Middle frontal gyrus (tissue), 1 donor: Measurements from ENCODE around the gene CCDC187.

Source experiments
- DNase-seq: peaks from one replicate; pipeline ENCODE4 v3.0.0-alpha.2; 2015; ENCODE audit warnings: low spot score; ENCODE audit errors: extremely low spot score

CCDC187 gene

GRCh38 chr9:136208675-136209074 lies 95.2 kb downstream of the CCDC187 start:
- no peak for DNase-seq

GRCh38 chr9:136207616-136208015 lies 96.3 kb downstream of the CCDC187 start:
- no peak for DNase-seq

- DNase-seq, result no peak
Measured at GRCh38 chr9:136206602-136207275, 97.2 kb downstream of the CCDC187 start.

GRCh38 chr9:136205707-136205992 lies 98.2 kb downstream of the CCDC187 start:
- DNase-seq, result no peak

- DNase-seq, result no peak
Measured at GRCh38 chr9:136204838-136205706, 98.8 kb downstream of the CCDC187 start, which contains the start of gene LHX3. Gene LHX3 (minus strand): TSS chr9:136205128. CDS start chr9:136205012, 116 bp downstream.

- no peak for DNase-seq
Measured at GRCh38 chr9:136204145-136204805, 99.6 kb downstream of the CCDC187 start.

GRCh38 chr9:136203408-136204144 lies 100.3 kb downstream of the CCDC187 start:
- DNase-seq, result no peak

GRCh38 chr9:136202454-136203407 lies 101.2 kb downstream of the CCDC187 start:
- no peak for DNase-seq

- DNase-seq, result no peak
Measured at GRCh38 chr9:136201609-136202453, 102.1 kb downstream of the CCDC187 start.

GRCh38 chr9:136201174-136201573 lies 102.7 kb downstream of the CCDC187 start:
- DNase-seq, result no peak

GRCh38 chr9:136200424-136200823 lies 103.5 kb downstream of the CCDC187 start:
- DNase-seq, result no peak
